ENCODE data around the gene ISM1. TPM values are rescaled to one million over a fixed set of nuclear protein-coding genes. Genes with fewer than 3 reads are reported as not detected.

Gene ISM1
- total and polyA plus RNA-seq, 8 donors: 0.52 to 5.6 (median 1.7) TPM

- intact Hi-C loops (cut with DNase I): no loop called here
- TF ChIP-seq CTCF (IDR thresholded peaks at IDR 0.05): no peak
- Histone ChIP-seq H3K9me3 (no peaks in the 10 kb centered on the region), H3K36me3 (no peaks in the 10 kb centered on the region), H3K4me1 (no peaks in the 10 kb centered on the region), H3K4me3 (no peak overlapping the region), H3K27me3 (no peaks in the 10 kb centered on the region), H3K27ac (no peak overlapping the region)
- WGBS, 2 donors: 87 to 88% methylated on average over 6 of the region's 6 CpGs
- FAIRE-seq (no peak), DNase-seq (no peak), ATAC-seq (no peak)
These were observed 91.2 kb downstream of the ISM1 start for GRCh38 chr20:13312300-13312699.

GRCh38 chr20:13313201-13313600 is 92.1 kb downstream of the ISM1 start:
- H3K4me3 ChIP-seq: no peak overlapping the region
- H3K4me1 ChIP-seq: no peaks in the 10 kb centered on the region
- H3K9me3 ChIP-seq: no peaks in the 10 kb centered on the region
- WGBS, 2 donors: 72 to 74% methylated on average over 5 of the region's 5 CpGs
- H3K27me3 ChIP-seq: no peaks in the 10 kb centered on the region
- no peaks in the 10 kb centered on the region for H3K36me3 ChIP-seq
- DNase-seq (no peak), FAIRE-seq (no peak), ATAC-seq (no peak)
- intact Hi-C loops (cut with DNase I): no loop called here
- no peak for TF ChIP-seq CTCF (IDR thresholded peaks at IDR 0.05)
- no peak overlapping the region for H3K27ac ChIP-seq

DNA sequence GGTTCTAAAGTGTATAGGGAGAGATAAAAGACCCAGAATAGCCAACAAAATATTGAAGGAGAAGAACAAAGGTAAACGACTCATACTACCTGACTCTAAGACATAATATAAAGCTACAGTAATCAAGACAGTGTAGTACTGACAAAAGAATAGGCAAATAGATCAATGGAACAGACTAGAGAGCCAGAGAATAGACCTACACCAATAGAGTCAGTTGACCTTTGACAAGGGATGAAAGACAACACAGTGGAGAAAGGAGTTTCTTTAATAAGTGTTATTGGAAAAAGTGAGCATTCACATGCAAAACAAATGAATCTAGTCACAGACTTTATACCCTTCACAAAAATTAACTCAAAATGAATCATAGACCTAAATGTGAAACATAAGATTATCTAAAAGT is 96.4 kb downstream of the ISM1 start:
- Histone ChIP-seq H3K4me1 (no peaks in the 10 kb centered on the region), H3K27ac (no peak overlapping the region), H3K27me3 (no peaks in the 10 kb centered on the region), H3K4me3 (no peak overlapping the region), H3K9me3 (no peaks in the 10 kb centered on the region), H3K36me3 (no peaks in the 10 kb centered on the region)
- intact Hi-C loops (cut with DNase I): no loop called here
- no peak for DNase-seq
- no peak for TF ChIP-seq CTCF (IDR thresholded peaks at IDR 0.05)
- ATAC-seq: no peak
- 89 to 90% methylated on average over 1 of the region's 1 CpG for WGBS, 2 donors
- FAIRE-seq: no peak

GRCh38 chr20:13318871-13319521 is 97.9 kb downstream of the ISM1 start:
- no peak for FAIRE-seq
- no peak for TF ChIP-seq CTCF (IDR thresholded peaks at IDR 0.05)
- ATAC-seq: no peak
- Histone ChIP-seq H3K27me3 (no peaks in the 10 kb centered on the region), H3K36me3 (no peaks in the 10 kb centered on the region), H3K4me1 (no peaks in the 10 kb centered on the region), H3K9me3 (no peaks in the 10 kb centered on the region), H3K27ac (no peak overlapping the region), H3K4me3 (no peak overlapping the region)
- WGBS, 2 donors: 57 to 65% methylated on average over 5 of the region's 5 CpGs
- no peak for DNase-seq
- intact Hi-C loops (cut with DNase I): no loop called here

GRCh38 chr20:13320702-13321101 is 99.6 kb downstream of the ISM1 start:
- no peak for FAIRE-seq
- no peak for TF ChIP-seq CTCF (IDR thresholded peaks at IDR 0.05)
- H3K27ac ChIP-seq: no peak overlapping the region
- no peaks in the 10 kb centered on the region for H3K36me3 ChIP-seq
- intact Hi-C loops (cut with DNase I): no loop called here
- WGBS, 2 donors: 86 to 94% methylated on average over 4 of the region's 4 CpGs
- H3K9me3 ChIP-seq: no peaks in the 10 kb centered on the region
- no peak overlapping the region for H3K4me3 ChIP-seq
- ATAC-seq: no peak
- DNase-seq: no peak
- H3K27me3 ChIP-seq: no peaks in the 10 kb centered on the region
- no peaks in the 10 kb centered on the region for H3K4me1 ChIP-seq

Data from pancreas (tissue), 10 donors.